ENCODE measurements around the gene NCCRP1. TPM values are rescaled to one million over a fixed set of nuclear protein-coding genes. Genes with fewer than 3 reads are reported as not detected.

NCCRP1 gene
- total RNA-seq, 2 experiments from 2014 or later: not detected

DNA sequence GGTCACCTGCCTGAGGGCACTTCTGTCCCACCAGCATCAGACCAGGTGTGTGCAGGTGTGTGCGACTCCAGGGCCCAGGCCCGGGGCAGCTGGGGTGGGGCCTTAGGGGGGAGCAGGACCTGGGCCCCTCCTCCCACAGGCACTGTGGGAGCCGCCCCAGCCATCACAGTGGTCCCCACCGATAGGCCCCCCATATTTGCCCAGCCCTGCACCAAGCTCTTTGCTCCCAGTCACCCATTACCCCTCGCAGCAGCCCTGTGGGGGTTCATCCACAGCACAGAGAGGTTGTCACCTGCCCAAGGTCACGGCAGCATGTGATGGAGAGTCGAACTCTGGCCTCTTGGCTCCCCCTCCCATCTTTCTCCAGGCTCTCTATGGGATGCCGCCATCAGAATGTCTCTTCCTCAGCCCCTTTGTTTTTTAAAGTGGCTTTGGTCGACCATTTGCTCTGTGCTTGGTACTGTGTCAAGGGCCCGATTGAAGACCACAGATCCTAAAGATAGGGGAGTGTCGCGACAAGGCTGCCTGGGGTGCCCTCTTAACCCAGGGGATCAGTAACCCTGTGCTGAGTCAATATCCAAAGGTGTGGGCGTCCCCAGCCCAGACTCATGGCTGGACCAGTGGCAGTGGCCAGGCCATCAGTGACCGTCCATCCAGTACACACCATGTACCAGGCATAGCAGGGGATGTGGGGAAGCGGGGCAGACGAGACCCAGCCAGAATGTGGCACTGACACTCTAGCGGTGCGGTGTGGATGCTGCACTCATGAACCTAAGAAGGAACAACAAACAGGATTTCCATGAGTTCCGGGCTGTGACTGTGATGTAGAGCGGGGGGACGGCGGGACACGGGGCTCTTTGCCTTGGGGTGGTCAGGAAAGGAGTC is 28.3 kb upstream of the NCCRP1 start:
- ChIA-PET POLR2A (no interaction called here), CTCF (no interaction called here)
- H3K4me3 Mint-ChIP-seq: no peak overlapping the region
- H3K36me3 Mint-ChIP-seq: no peaks in the 10 kb centered on the region
- no peaks in the 10 kb centered on the region for H3K27me3 Mint-ChIP-seq
- DNase-seq: no peak
- H3K4me1 Mint-ChIP-seq (ENCODE audit: low read depth): no peaks in the 10 kb centered on the region
- H3K9me3 Mint-ChIP-seq: no peaks in the 10 kb centered on the region
- intact Hi-C loops (cut with micrococcal nuclease): no loop called here
- no peak overlapping the region for H3K27ac Mint-ChIP-seq

DNA sequence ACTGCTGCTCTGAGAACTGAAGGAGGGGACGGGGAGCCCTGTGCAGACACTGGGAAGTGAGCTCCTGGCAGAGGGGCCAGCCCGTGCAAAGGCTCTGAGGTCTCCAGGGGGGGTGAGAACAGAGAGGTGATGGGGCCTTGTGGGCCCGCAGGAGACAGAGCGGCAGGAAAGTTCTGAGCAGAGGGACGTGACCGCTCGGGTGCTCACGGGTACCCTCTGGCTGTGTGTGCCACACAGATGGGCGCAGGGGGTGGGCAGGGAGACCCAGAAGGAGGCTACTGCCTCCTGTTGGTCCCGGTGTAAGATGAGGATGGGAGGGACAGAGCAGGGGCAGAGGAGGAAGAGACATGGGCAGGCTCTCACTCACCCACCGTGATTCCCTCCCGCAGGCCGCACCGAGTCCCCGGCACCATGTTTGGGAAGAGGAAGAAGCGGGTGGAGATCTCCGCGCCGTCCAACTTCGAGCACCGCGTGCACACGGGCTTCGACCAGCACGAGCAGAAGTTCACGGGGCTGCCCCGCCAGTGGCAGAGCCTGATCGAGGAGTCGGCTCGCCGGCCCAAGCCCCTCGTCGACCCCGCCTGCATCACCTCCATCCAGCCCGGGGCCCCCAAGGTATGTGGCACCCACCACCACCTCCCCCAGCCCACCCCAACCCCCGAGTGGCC is 27.5 kb upstream of the NCCRP1 start:
- no peaks in the 10 kb centered on the region for H3K27me3 Mint-ChIP-seq
- DNase-seq: no peak
- H3K4me3 Mint-ChIP-seq: no peak overlapping the region
- ChIA-PET POLR2A (no interaction called here), CTCF (no interaction called here)
- no peaks in the 10 kb centered on the region for H3K4me1 Mint-ChIP-seq (ENCODE audit: low read depth)
- no peak overlapping the region for H3K27ac Mint-ChIP-seq
- intact Hi-C loops (cut with micrococcal nuclease): no loop called here
- no peaks in the 10 kb centered on the region for H3K36me3 Mint-ChIP-seq
- H3K9me3 Mint-ChIP-seq: no peaks in the 10 kb centered on the region

DNA sequence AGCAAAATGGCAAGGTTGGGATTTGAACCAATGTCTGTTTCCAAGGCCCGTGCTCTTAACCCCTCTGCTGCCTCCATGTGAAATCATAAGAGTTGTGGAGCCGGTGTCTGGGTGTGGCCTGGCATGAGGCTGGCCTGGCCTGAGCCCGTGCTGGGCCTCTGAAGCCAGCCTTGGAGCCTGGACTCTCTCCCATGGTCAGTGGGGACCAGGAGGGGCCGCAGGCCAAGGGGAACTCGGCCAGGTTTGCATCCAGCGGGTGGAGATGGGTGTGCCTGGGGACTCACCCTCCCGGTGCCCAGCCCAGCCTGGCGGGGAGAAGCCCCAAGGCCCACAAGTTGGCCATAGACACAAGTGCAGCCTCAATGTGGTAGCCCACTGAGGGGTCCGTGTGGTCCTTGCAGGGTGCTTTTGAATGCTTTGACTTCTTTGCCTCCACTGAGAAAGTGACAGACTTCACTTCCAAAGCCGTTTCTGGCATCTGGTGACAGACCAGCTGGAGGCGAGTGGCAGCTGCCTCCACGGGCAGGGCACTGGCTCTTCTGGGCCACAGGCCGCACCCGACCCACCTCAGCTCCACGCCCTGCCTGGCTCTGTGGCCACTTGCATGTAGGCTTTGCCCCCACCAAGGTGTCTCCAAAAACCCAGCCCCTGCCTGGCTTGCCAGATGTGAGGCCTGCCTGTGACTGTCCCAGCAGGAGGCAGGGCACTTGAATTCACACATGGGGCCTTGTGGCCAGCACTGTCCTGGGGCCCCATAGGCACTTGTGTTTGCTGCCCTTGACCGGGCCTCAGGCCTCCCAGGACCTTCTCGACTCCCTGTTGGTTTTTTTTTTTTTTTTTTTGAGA is 26.2 kb upstream of the NCCRP1 start:
- DNase-seq: no peak
- intact Hi-C loops (cut with micrococcal nuclease): no loop called here
- Mint-ChIP-seq H3K27ac (no peak overlapping the region), H3K4me1 (ENCODE audit: low read depth) (no peaks in the 10 kb centered on the region), H3K27me3 (no peaks in the 10 kb centered on the region), H3K9me3 (no peaks in the 10 kb centered on the region), H3K4me3 (no peak overlapping the region), H3K36me3 (no peaks in the 10 kb centered on the region)
- CTCF ChIA-PET: no interaction called here
- POLR2A ChIA-PET: no interaction called here

DNA sequence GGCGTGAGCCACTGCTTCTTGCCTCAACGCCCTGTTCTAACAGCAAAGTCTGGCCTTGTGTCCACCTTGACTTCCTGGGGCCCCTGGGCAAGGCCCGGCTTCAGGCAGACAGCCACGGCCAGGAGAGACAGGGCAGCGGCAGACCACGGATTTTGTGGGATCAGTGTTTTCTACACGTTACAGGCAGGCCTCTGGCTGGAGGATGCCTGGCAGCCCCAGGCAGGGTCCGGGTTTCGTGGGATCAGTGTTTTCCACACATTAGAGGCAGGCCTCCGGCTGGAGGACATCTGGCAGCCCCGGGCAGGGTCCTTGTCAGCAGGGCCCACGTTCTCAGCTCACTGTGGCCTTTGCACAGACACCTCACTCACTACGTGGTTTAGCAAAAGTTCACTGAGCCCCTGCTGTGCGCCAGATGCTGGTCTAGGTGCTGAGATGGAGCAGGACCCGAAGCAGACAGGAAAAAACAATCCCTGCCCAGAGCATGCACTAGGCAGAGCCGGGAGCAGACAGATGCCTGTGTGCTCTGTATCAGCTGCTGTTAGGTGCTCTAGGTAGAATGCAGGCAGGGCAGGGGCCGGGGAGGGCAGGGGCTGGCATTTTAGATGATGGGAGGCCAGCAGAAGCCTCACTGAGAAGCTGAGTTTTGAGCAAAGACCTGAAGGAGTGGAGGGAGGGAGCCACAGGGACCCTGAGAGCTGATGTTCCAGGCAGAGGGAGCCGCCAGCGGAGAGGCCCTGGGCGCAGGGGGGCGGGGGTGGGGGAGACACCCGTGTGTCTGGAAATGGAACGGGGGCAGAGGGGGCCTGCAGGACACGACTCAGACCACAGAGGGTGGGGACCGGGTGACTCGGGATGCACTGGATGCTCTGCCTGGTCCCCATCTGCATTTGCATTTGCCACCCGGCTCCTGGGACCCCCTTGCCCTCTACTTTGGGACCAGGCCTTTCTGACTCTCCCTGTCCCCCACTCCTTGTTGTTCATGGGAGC is 25.0 kb upstream of the NCCRP1 start:
- CTCF ChIA-PET: no interaction called here
- intact Hi-C loops (cut with micrococcal nuclease): no loop called here
- no peaks in the 10 kb centered on the region for H3K4me1 Mint-ChIP-seq (ENCODE audit: low read depth)

DNA sequence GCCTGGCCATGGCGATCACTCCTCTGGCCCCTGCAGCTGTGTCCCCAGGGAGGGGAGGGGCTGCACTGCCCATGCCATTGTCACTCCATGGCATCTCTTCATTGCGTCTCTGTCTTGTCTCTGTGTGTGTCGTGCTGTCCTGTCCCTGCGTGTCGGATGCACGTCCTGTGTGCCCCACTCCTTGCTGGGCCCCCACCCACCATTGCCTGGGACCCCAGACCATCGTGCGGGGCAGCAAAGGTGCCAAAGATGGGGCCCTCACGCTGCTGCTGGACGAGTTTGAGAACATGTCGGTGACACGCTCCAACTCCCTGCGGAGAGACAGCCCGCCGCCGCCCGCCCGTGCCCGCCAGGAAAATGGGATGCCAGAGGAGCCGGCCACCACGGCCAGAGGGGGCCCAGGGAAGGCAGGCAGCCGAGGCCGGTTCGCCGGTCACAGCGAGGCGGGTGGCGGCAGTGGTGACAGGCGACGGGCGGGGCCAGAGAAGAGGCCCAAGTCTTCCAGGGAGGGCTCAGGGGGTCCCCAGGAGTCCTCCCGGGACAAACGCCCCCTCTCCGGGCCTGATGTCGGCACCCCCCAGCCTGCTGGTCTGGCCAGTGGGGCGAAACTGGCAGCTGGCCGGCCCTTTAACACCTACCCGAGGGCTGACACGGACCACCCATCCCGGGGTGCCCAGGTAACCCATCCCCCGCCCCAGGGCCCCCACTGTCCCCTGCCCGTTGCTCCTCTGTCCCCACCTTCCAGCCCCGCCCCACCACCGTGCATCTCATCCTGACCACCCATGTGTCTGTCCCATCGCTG is 23.9 kb upstream of the NCCRP1 start:
- Mint-ChIP-seq H3K36me3 (peaks cover 3% of the 10 kb centered on the region), H3K27ac (no peak overlapping the region), H3K27me3 (no peaks in the 10 kb centered on the region), H3K4me1 (ENCODE audit: low read depth) (no peaks in the 10 kb centered on the region), H3K9me3 (no peaks in the 10 kb centered on the region), H3K4me3 (no peak overlapping the region)
- POLR2A ChIA-PET: no interaction called here
- intact Hi-C loops (cut with micrococcal nuclease): no loop called here
- CTCF ChIA-PET: no interaction called here
- no peak for DNase-seq

More for the DNA sequence above, 25.0 kb upstream of the NCCRP1 start:
- no peak overlapping the region for H3K27ac Mint-ChIP-seq
- no peak for DNase-seq
- H3K4me3 Mint-ChIP-seq: no peak overlapping the region
- H3K27me3 Mint-ChIP-seq: no peaks in the 10 kb centered on the region
- POLR2A ChIA-PET: no interaction called here
- no peaks in the 10 kb centered on the region for H3K9me3 Mint-ChIP-seq
- H3K36me3 Mint-ChIP-seq: peaks cover 3% of the 10 kb centered on the region

DNA sequence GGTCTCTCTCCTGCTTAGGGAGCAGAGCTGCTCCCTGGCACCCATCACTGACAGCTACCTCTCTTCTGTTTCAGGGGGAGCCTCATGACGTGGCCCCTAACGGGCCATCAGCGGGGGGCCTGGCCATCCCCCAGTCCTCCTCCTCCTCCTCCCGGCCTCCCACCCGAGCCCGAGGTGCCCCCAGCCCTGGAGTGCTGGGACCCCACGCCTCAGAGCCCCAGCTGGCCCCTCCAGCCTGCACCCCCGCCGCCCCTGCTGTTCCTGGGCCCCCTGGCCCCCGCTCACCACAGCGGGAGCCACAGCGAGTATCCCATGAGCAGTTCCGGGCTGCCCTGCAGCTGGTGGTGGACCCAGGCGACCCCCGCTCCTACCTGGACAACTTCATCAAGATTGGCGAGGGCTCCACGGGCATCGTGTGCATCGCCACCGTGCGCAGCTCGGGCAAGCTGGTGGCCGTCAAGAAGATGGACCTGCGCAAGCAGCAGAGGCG is 23.2 kb upstream of the NCCRP1 start:
- Mint-ChIP-seq H3K4me3 (no peak overlapping the region), H3K36me3 (peaks cover 6% of the 10 kb centered on the region), H3K27ac (no peak overlapping the region), H3K4me1 (ENCODE audit: low read depth) (no peaks in the 10 kb centered on the region), H3K27me3 (no peaks in the 10 kb centered on the region), H3K9me3 (no peaks in the 10 kb centered on the region)
- POLR2A ChIA-PET: no interaction called here
- no peak for DNase-seq
- CTCF ChIA-PET: no interaction called here
- intact Hi-C loops (cut with micrococcal nuclease): no loop called here

DNA sequence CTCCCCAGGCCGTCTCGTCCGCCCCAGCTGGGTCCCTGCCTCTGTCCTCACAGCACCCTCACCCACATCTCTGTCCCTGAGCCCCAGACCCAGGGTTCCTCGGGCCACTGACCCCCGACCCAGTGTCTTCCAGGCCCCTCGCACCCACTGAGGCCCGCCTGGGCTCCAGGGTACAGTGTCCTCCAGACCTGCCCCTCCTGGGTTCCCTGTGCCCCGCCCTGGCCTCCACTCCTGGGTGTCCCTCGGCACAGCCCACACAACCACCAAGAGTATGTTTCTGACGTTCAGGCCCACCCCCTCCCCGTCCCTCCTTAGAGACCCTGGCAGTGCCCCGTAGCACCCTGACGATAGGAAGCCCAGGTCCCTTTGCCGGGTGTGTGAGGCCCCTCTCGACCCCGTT is 22.6 kb upstream of the NCCRP1 start:
- no peak for DNase-seq
- Mint-ChIP-seq H3K4me3 (no peak overlapping the region), H3K36me3 (peaks cover 6% of the 10 kb centered on the region), H3K4me1 (ENCODE audit: low read depth) (no peaks in the 10 kb centered on the region), H3K27ac (no peak overlapping the region), H3K9me3 (no peaks in the 10 kb centered on the region), H3K27me3 (no peaks in the 10 kb centered on the region)
- intact Hi-C loops (cut with micrococcal nuclease): no loop called here
- CTCF ChIA-PET: no interaction called here
- POLR2A ChIA-PET: no interaction called here

DNA sequence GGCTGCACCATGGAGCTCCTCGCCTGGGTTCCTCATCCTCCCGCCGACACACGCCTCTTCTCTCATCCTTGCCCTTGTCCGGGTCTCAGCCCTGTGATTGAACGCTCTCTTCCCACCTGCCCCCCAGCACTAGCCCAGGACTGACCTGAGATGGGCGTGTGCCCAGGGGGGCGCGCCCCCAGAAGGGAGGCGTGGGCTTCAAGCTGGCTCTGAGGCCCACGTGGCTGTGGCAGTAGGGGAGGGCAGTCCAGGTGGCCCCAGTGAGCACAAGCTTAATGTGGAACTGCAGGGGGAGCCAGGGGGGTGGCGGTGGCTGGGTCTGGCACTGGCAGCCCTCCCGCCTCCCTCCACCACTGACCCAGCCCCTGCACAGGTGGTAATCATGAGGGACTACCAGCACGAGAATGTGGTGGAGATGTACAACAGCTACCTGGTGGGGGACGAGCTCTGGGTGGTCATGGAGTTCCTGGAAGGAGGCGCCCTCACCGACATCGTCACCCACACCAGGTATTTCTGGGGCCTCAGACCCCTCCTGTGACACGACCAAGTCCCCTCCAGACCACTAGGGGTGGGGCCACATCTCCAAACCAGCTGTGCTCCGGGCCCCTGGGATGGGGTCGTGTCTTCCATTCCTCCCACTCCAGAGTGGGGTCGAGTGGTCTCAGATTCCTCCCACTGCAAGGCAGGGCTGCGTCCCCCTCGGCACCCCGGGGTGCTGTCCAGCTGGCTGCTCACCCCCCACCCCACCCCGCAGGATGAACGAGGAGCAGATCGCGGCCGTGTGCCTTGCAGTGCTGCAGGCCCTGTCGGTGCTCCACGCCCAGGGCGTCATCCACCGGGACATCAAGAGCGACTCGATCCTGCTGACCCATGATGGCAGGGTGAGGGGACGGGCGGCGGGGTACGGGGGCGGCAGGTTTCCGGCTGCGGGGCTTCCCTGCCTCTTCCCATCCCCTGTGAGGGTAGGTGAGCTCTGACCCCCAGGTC is 21.9 kb upstream of the NCCRP1 start:
- POLR2A ChIA-PET: no interaction called here
- Mint-ChIP-seq H3K27ac (no peak overlapping the region), H3K4me1 (ENCODE audit: low read depth) (no peaks in the 10 kb centered on the region), H3K36me3 (peaks cover 6% of the 10 kb centered on the region), H3K4me3 (no peak overlapping the region), H3K27me3 (no peaks in the 10 kb centered on the region), H3K9me3 (no peaks in the 10 kb centered on the region)
- DNase-seq: no peak
- intact Hi-C loops (cut with micrococcal nuclease): no loop called here
- CTCF ChIA-PET: interaction anchor here (0.6 kb wide), 1 partner anchor 625 kb away, joined by 3 read pairs; no protein-coding TSS in a partner anchor

DNA sequence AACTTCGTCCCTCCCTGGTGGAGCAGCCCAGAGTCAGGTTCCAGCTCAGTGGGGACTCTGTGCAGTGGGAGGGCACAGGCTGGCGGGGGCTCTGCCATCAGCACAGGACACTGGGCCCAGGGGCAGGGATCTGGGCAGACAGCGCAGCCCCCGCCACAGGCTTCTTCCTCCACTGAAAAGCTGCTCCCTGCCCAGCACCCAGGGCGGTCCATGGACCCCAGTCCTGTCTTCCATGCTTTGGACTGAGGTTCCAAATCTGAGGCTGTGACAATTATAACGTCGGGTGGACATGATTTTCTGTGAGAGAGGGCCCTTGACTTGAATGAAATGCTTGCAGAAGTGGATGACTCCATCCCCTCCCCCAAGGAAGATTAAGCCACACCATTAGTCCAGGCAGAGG is 21.2 kb upstream of the NCCRP1 start:
- no peaks in the 10 kb centered on the region for H3K27me3 Mint-ChIP-seq
- H3K4me3 Mint-ChIP-seq: no peak overlapping the region
- DNase-seq: no peak
- peaks cover 6% of the 10 kb centered on the region for H3K36me3 Mint-ChIP-seq
- H3K4me1 Mint-ChIP-seq (ENCODE audit: low read depth): no peaks in the 10 kb centered on the region
- POLR2A ChIA-PET: no interaction called here
- intact Hi-C loops (cut with micrococcal nuclease): no loop called here
- CTCF ChIA-PET: interaction anchor here (1.2 kb wide), 1 partner anchor 65 kb away, joined by 3 read pairs; no protein-coding TSS in a partner anchor
- no peaks in the 10 kb centered on the region for H3K9me3 Mint-ChIP-seq
- no peak overlapping the region for H3K27ac Mint-ChIP-seq

DNA sequence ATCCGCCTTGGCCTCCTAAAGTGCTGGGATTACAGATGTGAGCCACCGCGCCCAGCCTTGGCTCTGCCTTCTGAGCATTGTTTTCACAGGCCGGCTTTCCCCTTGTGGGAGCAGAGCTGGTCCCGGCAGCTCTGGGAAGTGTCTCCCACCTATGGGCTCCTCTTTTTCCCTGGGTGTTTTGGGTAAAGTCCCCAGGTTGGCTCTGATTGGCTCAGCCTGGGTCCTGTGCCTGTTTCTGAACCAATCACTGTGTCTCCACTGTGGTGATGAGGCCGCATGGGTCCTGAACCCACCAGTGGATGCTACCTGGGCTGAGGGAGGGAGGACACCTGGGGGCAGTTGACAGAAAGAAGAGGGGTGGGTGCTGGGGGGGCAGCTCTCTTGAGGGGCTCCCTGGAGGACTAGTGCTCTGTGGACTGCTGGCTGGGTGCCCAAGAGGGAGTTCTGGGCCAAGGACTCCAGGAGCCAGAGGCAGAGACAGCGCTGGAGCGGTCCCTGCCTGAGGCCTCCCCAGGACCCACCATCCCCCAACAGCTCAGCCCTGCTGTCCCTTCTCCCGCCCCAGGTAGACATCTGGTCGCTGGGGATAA is 19.6 kb upstream of the NCCRP1 start:
- H3K27ac Mint-ChIP-seq: no peak overlapping the region
- H3K4me1 Mint-ChIP-seq (ENCODE audit: low read depth): no peaks in the 10 kb centered on the region
- H3K27me3 Mint-ChIP-seq: no peaks in the 10 kb centered on the region
- ChIA-PET CTCF (interaction anchor here (1.3 kb wide), 1 partner anchor 125 kb away, joined by 3 read pairs; no protein-coding TSS in a partner anchor), POLR2A (no interaction called here)
- H3K36me3 Mint-ChIP-seq: peaks cover 6% of the 10 kb centered on the region
- H3K4me3 Mint-ChIP-seq: no peak overlapping the region
- no peaks in the 10 kb centered on the region for H3K9me3 Mint-ChIP-seq
- no peak for DNase-seq
- intact Hi-C loops (cut with micrococcal nuclease): no loop called here
